Measurements from ENCODE around the gene CDHR4.

GRCh38 chr3:49787182-49787464 lies 12.6 kb downstream of the CDHR4 start:
- TF ChIP-seq POLR2A (IDR thresholded peaks at IDR 0.05), result no peak
- no peak for TF ChIP-seq CTCF (IDR thresholded peaks at IDR 0.05)

Data from right lobe of liver (tissue), 4 donors.